Heart right ventricle (tissue), 16 donors: ENCODE results near the gene FLOT2. TPM values are rescaled to one million over a fixed set of nuclear protein-coding genes. Genes with fewer than 3 reads are reported as not detected.
"Not testable (repeated sequence)": the region's sequence is repeated elsewhere in the genome, so short reads cannot be mapped to it uniquely, and the experiment has no call there.

ENCODE experiments used
- ATAC-seq, 8 donors: fragments of 200-7000 bp; cut with Tn5 transposase; one replicate each; pipeline ENCODE4 v1.9.1; 2020; ENCODE audit warnings: mild to moderate bottlenecking in 8 of 8, moderate library complexity in 8 of 8, moderate number of reproducible peaks in 1 of 8
- DNase-seq, 2 donors: peaks; one replicate each; pipeline ENCODE4 v3.0.0-alpha.2; 2020
- H3K27ac ChIP-seq, 10 donors: fragments of 200-600 bp; sonication (generic) in 2 of 10; one replicate each; pipeline versions ENCODE4 v1.5.0 to v1.8.0; 2020 to 2022; ENCODE audit warnings: mild to moderate bottlenecking in 3 of 10
- H3K27me3 ChIP-seq, 7 donors: fragments of 200-600 bp; one replicate each; pipeline ENCODE4 v1.8.0; 2021 to 2022; ENCODE audit warnings: mild to moderate bottlenecking in 2 of 7
- H3K36me3 ChIP-seq, 9 donors: fragments of 200-600 bp; sonication (generic) in 1 of 9; one replicate each; pipeline versions ENCODE4 v1.5.0 to v1.8.0; 2020 to 2022; ENCODE audit warnings: mild to moderate bottlenecking in 2 of 9
- H3K4me1 ChIP-seq, 9 donors: fragments of 200-600 bp; sonication (generic) in 1 of 9; one replicate each; pipeline versions ENCODE4 v1.5.0 to v1.8.0; 2020 to 2022; ENCODE audit warnings: mild to moderate bottlenecking in 4 of 9
- H3K4me3 ChIP-seq, 10 donors: fragments of 200-600 bp; sonication (generic) in 2 of 10; one replicate each; pipeline versions ENCODE4 v1.5.0 to v1.8.0; 2020 to 2022; ENCODE audit warnings: mild to moderate bottlenecking in 7 of 10, moderate library complexity in 2 of 10
- H3K9me3 ChIP-seq, 11 donors: fragments of 200-600 bp in 10 of 11; sonication (generic) in 2 of 11; one replicate each; pipeline versions ENCODE4 v1.5.0 to v1.8.0; 2013 to 2022; ENCODE audit warnings: mild to moderate bottlenecking in 2 of 11, control low read depth in 1 of 11, moderate library complexity in 1 of 11
- WGBS, 2 donors: extraction: QIAGEN DNeasy Blood & Tissue Kit; methylation state at CpG; one replicate each; pipeline ENCODE4 v1.1.7; 2013; ENCODE audit warnings: inconsistent platforms in 1 of 2; 5-methylcytosine and 5-hydroxymethylcytosine counted together
- intact Hi-C, 10 donors: fragments of 100-400 bp; cut with DNase I; formaldehyde crosslinking; loops; one replicate each; pipeline versions ENCODE4 v1.11.1 to v1.14.2; 2022
- polyA plus RNA-seq, 2 donors: library from polyadenylated mRNA; stranded (reverse); fragments of 200-250 nt; gene quantifications; one replicate each; pipeline ENCODE4 v1.2.3, GENCODE V29; 2013
- total RNA-seq, 10 donors: library from RNA; stranded (reverse); fragmentation: NEBNext Ultra II Directional in 3 of 10; extraction: Animal tissue kit (Norgen Biotek cat#: 25700) in 3 of 10; gene quantifications; one replicate each; pipeline versions ENCODE4 v1.2.1 to v1.2.4, GENCODE V29; 2021 to 2023
- TF ChIP-seq, protein P1 (sequence below), 9 donors: fragments of 200-600 bp; sonication (generic) in 2 of 9; IDR thresholded peaks; one replicate each; pipeline versions ENCODE4 v1.5.0 to v1.8.0; 2021 to 2022; ENCODE audit warnings: antibody characterized with exemption in 9 of 9, mild to moderate bottlenecking in 5 of 9, moderate library complexity in 1 of 9
- donor health status: Arrhythmogenic right ventricular cardiomyopathy.
- donor health status: ischemic (EF 13 %, LVEDD 7.1; RV severe dilation, severe dysfunction).
- donor health status: healthy with polysubstance abuse.
- donor health status: DM: no; HTN: yes; CAD: no.
- donor health status: DM: no; HTN: no; CAD: no.
- donor health status: ischemic (EF 25% LVEDD 6.9; RV normal size, moderate dysfunction).
- donor health status: ischemic (EF 25% LVEDD 5.7; RV mildly dilated, moderate dysfunction).
- donor health status: healthy.
- donor health status: DM: yes; HTN: yes; CAD: no.
- donor health status: Ischemic cardiomyopathy.
- donor health status: ischemic (EF 35%, LVEDD 5.7; RV mildly dilated, moderate dysfunction).
- donor health status: nonischemic (EF 11% LVEDD 7.7; RV severe dilation, severe dysfunction).
- donor health status: DM: yes; HTN: yes; CAD: no.
- donor health status: PGD.
- donor health status: ischemic (EF 29% LVEDD 5.4; RV normal size, mild dysfunction).
- donor health status: nonischemic (EF 23%, LVEDD 6.1; RV moderate dilation, normal function).

The FLOT2 gene
- total and polyA plus RNA-seq, 12 donors = 38.3 to 159 (median 88.8) TPM

DNA sequence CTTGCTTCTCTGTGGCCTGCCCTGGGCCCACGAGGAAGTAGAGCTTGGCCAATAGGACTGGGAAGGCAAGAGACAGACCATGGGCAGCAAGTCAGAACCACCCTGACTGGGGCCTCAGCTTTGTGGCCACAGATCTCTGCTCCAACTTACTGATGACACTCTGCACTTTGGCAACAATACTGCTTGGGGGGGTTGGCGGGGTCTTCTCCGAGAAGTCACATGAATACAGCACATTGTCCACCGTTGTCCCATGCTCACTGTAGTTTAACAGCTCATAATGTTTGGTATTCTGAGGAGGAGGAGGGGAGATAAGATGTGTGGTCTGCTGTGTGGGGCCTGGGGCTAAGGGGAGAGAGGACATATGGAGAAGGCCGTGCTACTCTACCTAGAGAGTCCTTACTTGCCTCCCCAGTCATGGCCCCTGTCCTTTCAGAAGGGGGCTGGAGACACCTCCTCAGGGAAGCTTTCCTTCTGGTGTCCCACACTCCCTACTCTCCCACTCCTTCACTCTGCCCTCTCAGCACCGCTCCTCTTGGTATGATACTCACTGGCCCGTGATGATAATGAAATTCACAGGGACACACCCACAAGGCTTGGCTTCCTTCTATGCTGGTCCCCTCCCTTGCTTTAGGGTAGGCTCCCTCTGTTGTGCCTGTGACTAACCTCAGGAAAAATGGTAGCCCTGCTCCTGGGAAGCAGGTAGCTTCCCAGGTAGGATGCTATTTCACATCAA, 9.3 kb upstream of the FLOT2 start:
- no peak overlapping the region for H3K4me3 ChIP-seq
- H3K27me3 ChIP-seq = no peaks in the 10 kb centered on the region
- no peaks in the 10 kb centered on the region for H3K9me3 ChIP-seq
- H3K36me3 ChIP-seq = peaks cover 0 to 68% (median 61%) of the 10 kb centered on the region in 9 donors
- ATAC-seq (no peak), DNase-seq (no peak)
- intact Hi-C loops = loop anchor here in 4 of 10 donors (5.0 to 10.0 kb wide), 3 partner anchors 40 to 142 kb away; partner anchors contain the start of gene ERAL1 (in 1 of the 4)
- 59 to 69% methylated on average over 7 of the region's 7 CpGs for WGBS, 2 donors
- peak overlapping the region in 2 of 10 donors; percentile 22 to 68 for H3K27ac ChIP-seq
- TF ChIP-seq, protein P1, sequence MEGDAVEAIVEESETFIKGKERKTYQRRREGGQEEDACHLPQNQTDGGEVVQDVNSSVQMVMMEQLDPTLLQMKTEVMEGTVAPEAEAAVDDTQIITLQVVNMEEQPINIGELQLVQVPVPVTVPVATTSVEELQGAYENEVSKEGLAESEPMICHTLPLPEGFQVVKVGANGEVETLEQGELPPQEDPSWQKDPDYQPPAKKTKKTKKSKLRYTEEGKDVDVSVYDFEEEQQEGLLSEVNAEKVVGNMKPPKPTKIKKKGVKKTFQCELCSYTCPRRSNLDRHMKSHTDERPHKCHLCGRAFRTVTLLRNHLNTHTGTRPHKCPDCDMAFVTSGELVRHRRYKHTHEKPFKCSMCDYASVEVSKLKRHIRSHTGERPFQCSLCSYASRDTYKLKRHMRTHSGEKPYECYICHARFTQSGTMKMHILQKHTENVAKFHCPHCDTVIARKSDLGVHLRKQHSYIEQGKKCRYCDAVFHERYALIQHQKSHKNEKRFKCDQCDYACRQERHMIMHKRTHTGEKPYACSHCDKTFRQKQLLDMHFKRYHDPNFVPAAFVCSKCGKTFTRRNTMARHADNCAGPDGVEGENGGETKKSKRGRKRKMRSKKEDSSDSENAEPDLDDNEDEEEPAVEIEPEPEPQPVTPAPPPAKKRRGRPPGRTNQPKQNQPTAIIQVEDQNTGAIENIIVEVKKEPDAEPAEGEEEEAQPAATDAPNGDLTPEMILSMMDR (IDR thresholded peaks at IDR 0.05) = no peak
- peaks cover 4 to 55% (median 33%) of the 10 kb centered on the region in 9 donors for H3K4me1 ChIP-seq

DNA sequence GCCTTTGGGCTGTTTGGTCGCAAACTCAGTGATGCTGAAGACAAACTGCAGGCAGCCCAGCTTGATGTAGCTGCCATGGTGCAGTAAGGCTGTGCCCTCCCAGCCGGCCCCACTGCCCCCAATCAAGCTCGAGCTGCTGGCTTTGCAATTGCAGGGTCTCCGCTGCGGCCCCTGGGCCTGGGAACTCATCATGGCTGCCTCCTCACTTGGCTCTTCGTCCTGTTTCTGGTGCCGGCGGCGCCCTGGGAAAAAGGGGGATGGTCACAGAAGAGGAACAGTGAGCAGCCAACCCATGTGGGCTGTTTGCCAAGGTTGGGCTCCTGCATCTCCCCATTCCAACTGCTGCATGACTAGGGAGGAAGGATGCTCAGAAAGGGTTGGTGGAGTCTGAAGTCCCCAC, 8.7 kb upstream of the FLOT2 start:
- TF ChIP-seq, protein P1 (IDR thresholded peaks at IDR 0.05) = no peak
- ATAC-seq (no peak), DNase-seq (no peak)
- 70 to 71% methylated on average over 9 of the region's 9 CpGs for WGBS, 2 donors
- intact Hi-C loops = loop anchor here in 4 of 10 donors (5.0 to 10.0 kb wide), 3 partner anchors 41 to 141 kb away; partner anchors contain the start of gene ERAL1 (in 1 of the 4)
- Histone ChIP-seq H3K4me1 (peaks cover 4 to 58% (median 33%) of the 10 kb centered on the region in 9 donors), H3K27me3 (no peaks in the 10 kb centered on the region), H3K9me3 (no peaks in the 10 kb centered on the region), H3K27ac (no peak overlapping the region), H3K4me3 (no peak overlapping the region), H3K36me3 (peaks cover 0 to 62% (median 55%) of the 10 kb centered on the region in 9 donors)

DNA sequence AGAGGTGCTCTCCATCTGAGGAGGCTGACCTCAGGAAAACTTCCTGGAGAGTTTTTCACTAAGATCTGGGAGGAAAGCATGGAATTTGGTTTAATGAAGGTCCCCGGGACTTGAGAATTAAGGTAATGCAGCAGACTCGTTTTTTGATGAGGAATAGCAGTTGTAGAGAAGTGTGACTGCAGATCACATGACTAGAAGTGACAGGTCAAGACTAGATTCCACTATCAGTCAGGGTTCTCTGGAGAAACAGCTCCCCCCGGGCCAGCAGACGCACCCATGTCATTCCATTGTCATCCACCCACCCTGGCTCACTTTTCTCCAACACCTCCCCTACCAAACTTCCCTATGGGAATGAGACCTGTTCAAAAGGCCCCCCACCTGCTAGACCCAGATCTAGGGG, 7.3 kb upstream of the FLOT2 start:
- peaks cover 0 to 47% (median 40%) of the 10 kb centered on the region in 9 donors for H3K36me3 ChIP-seq
- no peaks in the 10 kb centered on the region for H3K27me3 ChIP-seq
- H3K4me3 ChIP-seq = no peak overlapping the region
- H3K4me1 ChIP-seq = peaks cover 4 to 58% (median 33%) of the 10 kb centered on the region in 9 donors
- intact Hi-C loops = loop anchor here in 8 of 10 donors (5.0 to 10.0 kb wide), 7 partner anchors 33 to 177 kb away; partner anchors contain the start of genes ERAL1 (in 1 of the 8), NEK8 (in 1 of the 8) and TLCD1 (in 1 of the 8)
- TF ChIP-seq, protein P1 (IDR thresholded peaks at IDR 0.05) = no peak
- no peak overlapping the region for H3K27ac ChIP-seq
- 48 to 55% methylated on average over 4 of the region's 4 CpGs for WGBS, 2 donors
- DNase-seq (no peak), ATAC-seq (no peak)
- no peaks in the 10 kb centered on the region for H3K9me3 ChIP-seq

DNA sequence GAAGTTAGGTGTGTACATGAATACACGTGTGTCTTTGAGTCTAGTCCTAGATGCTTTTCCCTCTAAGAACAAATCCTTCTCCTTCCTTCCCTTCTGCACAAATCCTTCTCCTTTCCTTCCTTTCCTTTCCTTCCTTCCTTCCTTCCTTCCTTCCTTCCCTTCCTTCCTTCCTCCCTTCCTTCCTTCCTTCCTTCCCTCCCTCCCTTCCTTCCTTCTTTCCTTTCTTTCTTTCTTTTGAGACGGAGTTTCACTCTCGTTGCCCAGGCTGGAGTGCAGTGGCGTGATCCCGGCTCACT, 6.0 kb upstream of the FLOT2 start:
- intact Hi-C loops = loop anchor here in 7 of 10 donors (5.0 to 10.0 kb wide), 7 partner anchors 34 to 176 kb away; partner anchors contain the start of genes ERAL1 (in 1 of the 7), NEK8 (in 1 of the 7) and TLCD1 (in 1 of the 7)
- ATAC-seq, H3K9me3 ChIP-seq, H3K27me3 ChIP-seq, DNase-seq, H3K27ac ChIP-seq: not testable (repeated sequence)
- 59 to 61% methylated on average over 5 of the region's 5 CpGs for WGBS, 2 donors
- peak overlapping the region in 2 of 10 donors; percentile 80 to 82 for H3K4me3 ChIP-seq
- H3K36me3 ChIP-seq = peaks cover 0 to 34% (median 29%) of the 10 kb centered on the region in 9 donors
- H3K4me1 ChIP-seq = peaks cover 4 to 49% (median 24%) of the 10 kb centered on the region in 9 donors
